Gastrocnemius medialis (tissue), 4 donors: Measurements from ENCODE around the gene GSG1.

Experiments used
- CTCF ChIP-seq, 5 experiments: fragments of 450-650 bp in 3 of 5; fragments of 200-600 bp in 2 of 5; sonication (generic) in 2 of 5; IDR thresholded peaks in 4 of 5; conservative IDR thresholded peaks in 1 of 5; 1 replicate in 4 of 5; 2 replicates in 1 of 5; pipeline ENCODE4 v1.5.1; 2016 to 2019; ENCODE audit warnings: antibody characterized with exemption in 5 of 5, mild to moderate bottlenecking in 3 of 5, moderate library complexity in 3 of 5
- POLR2A ChIP-seq, 2 donors: fragments of 450-650 bp; IDR thresholded peaks; one replicate each; pipeline ENCODE4 v1.6.1; 2017; ENCODE audit warnings: antibody characterized with exemption in 2 of 2, mild to moderate bottlenecking in 2 of 2, moderate library complexity in 2 of 2

DNA sequence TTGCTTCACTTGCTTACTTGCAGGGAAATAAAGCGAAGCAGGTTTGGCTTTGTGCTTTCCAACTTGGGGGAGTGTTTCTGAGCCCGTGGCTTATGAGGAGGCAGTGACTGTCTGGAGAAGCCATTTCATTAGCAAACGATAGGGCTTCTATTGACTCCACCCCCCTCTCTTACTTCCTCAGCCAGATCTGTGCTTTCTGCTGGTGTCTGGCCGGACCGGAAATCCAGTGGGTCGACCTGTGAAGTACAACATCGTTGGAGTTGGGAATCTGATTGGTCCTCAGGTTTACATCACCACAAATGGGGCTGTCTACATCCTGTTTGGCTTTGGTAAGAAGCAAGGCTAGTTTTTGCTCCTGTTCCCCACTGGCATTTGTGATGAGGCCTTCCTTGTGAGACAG is 37.0 kb downstream of the GSG1 start:
- TF ChIP-seq CTCF (IDR thresholded peaks at IDR 0.05 in 4 of 5, conservative IDR thresholded peaks at IDR 0.05 in 1 of 5): no peak
- no peak for TF ChIP-seq POLR2A (IDR thresholded peaks at IDR 0.05)
